OCI-LY7 (cell line): ENCODE measurements around the gene EEF1A2. TPM values are rescaled to one million over a fixed set of nuclear protein-coding genes. Genes with fewer than 3 reads are reported as not detected.

Source experiments
- BruUV-seq: library from RNA; stranded (reverse); fragments of 400-500 nt; replicated peaks from 2 replicates; lab custom pipeline; 2021; lab: Mats Ljungman, UMichigan
- CTCF ChIA-PET: fragments of 300-600 bp; sonication (Branson Sonifier 250); formaldehyde crosslinking; loops from one replicate; lab custom pipeline; 2022; ENCODE audit warnings: antibody characterized with exemption; ENCODE audit not compliant: unreplicated experiment; lab: Charles Lee
- POLR2A ChIA-PET: fragments of 300-600 bp; sonication (Branson Sonifier 250); formaldehyde crosslinking; loops from one replicate; lab custom pipeline; 2022; ENCODE audit warnings: antibody characterized with exemption; lab: Charles Lee
- DNase-seq: peaks from one replicate; pipeline ENCODE4 v3.0.0-alpha.2; 2015; ENCODE audit warnings: low spot score
- H2AFZ ChIP-seq: fragments of 200-600 bp; sonication (generic), shearing (Covaris generic); 2 replicates; pipeline ENCODE4 v1.6.1; 2014; ENCODE audit warnings: mild to moderate bottlenecking, antibody characterized with exemption, low read length, moderate library complexity
- H3K27ac ChIP-seq: fragments of 200-600 bp; sonication (generic); 2 replicates; pipeline ENCODE4 v1.5.1; 2014; ENCODE audit warnings: mixed run types, low read depth, mild to moderate bottlenecking, moderate library complexity, low read length, inconsistent platforms; ENCODE audit not compliant: poor library complexity, severe bottlenecking
- H3K36me3 ChIP-seq: fragments of 200-600 bp; sonication (generic); 2 replicates; pipeline ENCODE4 v1.6.1; 2014; ENCODE audit warnings: mild to moderate bottlenecking, antibody characterized with exemption, low read length, moderate library complexity, mixed read lengths; ENCODE audit not compliant: insufficient read depth
- H3K4me1 ChIP-seq: fragments of 200-600 bp; sonication (generic); 2 replicates; pipeline ENCODE4 v1.5.1; 2014; ENCODE audit warnings: mild to moderate bottlenecking, low read length; ENCODE audit not compliant: insufficient read depth, poor library complexity, severe bottlenecking
- H3K4me2 ChIP-seq: fragments of 200-600 bp; sonication (generic); 2 replicates; pipeline ENCODE4 v1.6.1; 2014; ENCODE audit warnings: mild to moderate bottlenecking, low read length
- H3K4me3 ChIP-seq: fragments of 200-600 bp; sonication (generic); 2 replicates; pipeline ENCODE4 v1.5.1; 2014; ENCODE audit warnings: mild to moderate bottlenecking, low read depth, low read length; ENCODE audit not compliant: poor library complexity, severe bottlenecking
- H3K79me2 ChIP-seq: fragments of 200-600 bp; sonication (generic); 2 replicates; pipeline ENCODE4 v1.6.1; 2016; ENCODE audit warnings: low read depth, mild to moderate bottlenecking, low read length, moderate library complexity, mixed read lengths; ENCODE audit not compliant: insufficient read depth
- H3K9me2 ChIP-seq: fragments of 200-600 bp; sonication (generic); 2 replicates; pipeline ENCODE4 v1.6.1; 2016; ENCODE audit warnings: mild to moderate bottlenecking, low read length, mixed read lengths; ENCODE audit not compliant: insufficient read depth
- H3K9me3 ChIP-seq: fragments of 200-600 bp; sonication (generic); 2 replicates; pipeline ENCODE4 v1.6.1; 2014; ENCODE audit warnings: mild to moderate bottlenecking, mixed run types, low read length, mixed read lengths
- H4K20me1 ChIP-seq: fragments of 200-600 bp; sonication (generic); 2 replicates; pipeline ENCODE4 v1.6.1; 2014; ENCODE audit warnings: mild to moderate bottlenecking, antibody characterized with exemption, low read length, moderate library complexity, mixed read lengths; ENCODE audit not compliant: insufficient read depth
- CTCF ChIP-seq: fragments of 200-600 bp; sonication (generic); conservative IDR thresholded peaks from 2 replicates; pipeline ENCODE4 v1.5.1; 2014; ENCODE audit warnings: mild to moderate bottlenecking, antibody characterized with exemption, low read length, moderate library complexity, mixed read lengths
- EZH2phosphoT487 ChIP-seq: fragments of 200-600 bp; sonication (generic); IDR thresholded peaks from 2 replicates; pipeline ENCODE4 v1.6.1; 2018; ENCODE audit warnings: low read depth, borderline replicate concordance, mild to moderate bottlenecking, mixed run types, antibody characterized with exemption, low read length, moderate library complexity, mixed read lengths
- intact Hi-C: fragments of 100-400 bp; cut with micrococcal nuclease; formaldehyde crosslinking; loops from one replicate; pipeline ENCODE4 v1.10.0; 2022; ENCODE audit not compliant: unreplicated experiment
- total RNA-seq, 2 experiments: library from RNA; depleted of rRNA in 1 of 2; stranded (reverse); fragments of >200 nt in 1 of 2; shearing (Covaris generic) in 1 of 2; gene quantifications; 2 replicates each; pipeline ENCODE4 v1.2.3, GENCODE V29; 2014 to 2022

Gene EEF1A2
- total RNA-seq, 2 experiments from 2014 or later = 0.22 TPM; not detected in 1

- CTCF ChIA-PET = no interaction called here
- Histone ChIP-seq H3K4me3 (no peak overlapping the region), H3K36me3 (no peaks in the 10 kb centered on the region), H3K9me2 (no peaks in the 10 kb centered on the region), H4K20me1 (no peaks in the 10 kb centered on the region), H2AFZ (no peak overlapping the region), H3K4me2 (no peak overlapping the region), H3K79me2 (no peaks in the 10 kb centered on the region), H3K9me3 (no peaks in the 10 kb centered on the region), H3K4me1 (no peaks in the 10 kb centered on the region), H3K27ac (no peak overlapping the region)
- intact Hi-C loops = no loop called here
- TF ChIP-seq EZH2phosphoT487 (no peak), CTCF (no peak)
- DNase-seq = no peak
- BruUV-seq = no TSS peak
- POLR2A ChIA-PET = no interaction called here
These were observed 37.6 kb downstream of the EEF1A2 start for GRCh38 chr20:63461104-63461763.

DNA sequence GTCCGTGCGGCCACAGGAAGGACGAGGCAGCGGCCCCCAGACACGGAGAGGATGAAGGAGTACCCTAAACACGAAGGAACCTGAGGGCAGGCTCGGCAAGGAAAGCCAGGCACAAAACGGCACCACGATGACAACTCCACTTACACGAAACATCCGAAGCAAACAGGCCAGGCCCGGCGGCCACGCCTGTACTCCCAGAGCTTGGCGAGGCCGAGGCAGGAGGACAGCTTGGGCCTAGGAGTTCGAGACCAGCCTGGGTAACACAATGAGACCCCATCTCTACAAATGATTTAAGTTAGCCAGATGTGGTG is 39.9 kb downstream of the EEF1A2 start:
- intact Hi-C loops = no loop called here
- H2AFZ ChIP-seq = no peak overlapping the region
- H3K27ac ChIP-seq = no peak overlapping the region
- no peaks in the 10 kb centered on the region for H3K36me3 ChIP-seq
- BruUV-seq = no TSS peak
- no peak overlapping the region for H3K4me2 ChIP-seq
- DNase-seq = no peak
- TF ChIP-seq CTCF (no peak), EZH2phosphoT487 (no peak)
- CTCF ChIA-PET = no interaction called here
- H4K20me1 ChIP-seq = no peaks in the 10 kb centered on the region
- H3K9me2 ChIP-seq = no peaks in the 10 kb centered on the region
- no peaks in the 10 kb centered on the region for H3K4me1 ChIP-seq
- no peaks in the 10 kb centered on the region for H3K9me3 ChIP-seq
- H3K4me3 ChIP-seq = no peak overlapping the region
- POLR2A ChIA-PET = no interaction called here
- no peaks in the 10 kb centered on the region for H3K79me2 ChIP-seq

GRCh38 chr20:63458170-63459069 is 40.5 kb downstream of the EEF1A2 start:
- H3K79me2 ChIP-seq = no peaks in the 10 kb centered on the region
- POLR2A ChIA-PET = no interaction called here
- no TSS peak for BruUV-seq

More at GRCh38 chr20:63458170-63459069, 40.5 kb downstream of the EEF1A2 start:
- H3K27ac ChIP-seq = no peak overlapping the region
- H3K4me1 ChIP-seq = no peaks in the 10 kb centered on the region
- H3K9me3 ChIP-seq = no peaks in the 10 kb centered on the region
- CTCF ChIA-PET = no interaction called here
- TF ChIP-seq EZH2phosphoT487 (no peak), CTCF (no peak)
- intact Hi-C loops = no loop called here
- no peak overlapping the region for H3K4me3 ChIP-seq
- H3K9me2 ChIP-seq = no peaks in the 10 kb centered on the region
- no peak overlapping the region for H3K4me2 ChIP-seq
- H3K36me3 ChIP-seq = no peaks in the 10 kb centered on the region
- H2AFZ ChIP-seq = no peak overlapping the region
- DNase-seq = no peak
- no peaks in the 10 kb centered on the region for H4K20me1 ChIP-seq
